Bronchial epithelial cell (primary cell): ENCODE measurements around the gene ZDHHC8. TPM values are rescaled to one million over a fixed set of nuclear protein-coding genes. Genes with fewer than 3 reads are reported as not detected.

Source experiments
- DNase-seq: peaks from one replicate; pipeline ENCODE4 v3.0.0-alpha.2; 2010; ENCODE audit warnings: low read depth
- FAIRE-seq: peaks from 2 replicates; lab custom pipeline; 2011; peaks lifted over from hg19 to GRCh38; lab: Jason Lieb, UNC
- H3K27me3 ChIP-seq: 2 replicates; pipeline ENCODE4 v1.5.1; 2011; ENCODE audit warnings: low read length; ENCODE audit not compliant: control insufficient read depth, insufficient read depth
- H3K36me3 ChIP-seq: 2 replicates; pipeline ENCODE4 v1.5.1; 2011; ENCODE audit warnings: low read length; ENCODE audit not compliant: control insufficient read depth, insufficient read depth
- H3K4me3 ChIP-seq: 2 replicates; pipeline ENCODE4 v1.5.1; 2011; ENCODE audit warnings: mild to moderate bottlenecking, low read depth, low read length, control low read depth
- CTCF ChIP-seq: IDR thresholded peaks from 2 replicates; pipeline ENCODE4 v1.5.1; 2011; ENCODE audit warnings: mild to moderate bottlenecking, moderate library complexity, low read length, control low read depth, inconsistent platforms; ENCODE audit not compliant: insufficient read depth, severe bottlenecking
- total RNA-seq: library from RNA; depleted of rRNA; stranded (reverse); fragments of >200 nt; gene quantifications from 2 replicates; pipeline ENCODE4 v1.2.1, GENCODE V29; 2014

ZDHHC8 gene
- total RNA-seq, 1 donor from 2014 or later = 6.6 TPM

GRCh38 chr22:20111689-20112622 lies 19.6 kb upstream of the ZDHHC8 start:
- TF ChIP-seq CTCF = no peak
- DNase-seq = no peak
- no peaks in the 10 kb centered on the region for H3K27me3 ChIP-seq
- H3K36me3 ChIP-seq = peaks cover 51% of the 10 kb centered on the region
- no peak overlapping the region for H3K4me3 ChIP-seq
- FAIRE-seq = no peak

DNA sequence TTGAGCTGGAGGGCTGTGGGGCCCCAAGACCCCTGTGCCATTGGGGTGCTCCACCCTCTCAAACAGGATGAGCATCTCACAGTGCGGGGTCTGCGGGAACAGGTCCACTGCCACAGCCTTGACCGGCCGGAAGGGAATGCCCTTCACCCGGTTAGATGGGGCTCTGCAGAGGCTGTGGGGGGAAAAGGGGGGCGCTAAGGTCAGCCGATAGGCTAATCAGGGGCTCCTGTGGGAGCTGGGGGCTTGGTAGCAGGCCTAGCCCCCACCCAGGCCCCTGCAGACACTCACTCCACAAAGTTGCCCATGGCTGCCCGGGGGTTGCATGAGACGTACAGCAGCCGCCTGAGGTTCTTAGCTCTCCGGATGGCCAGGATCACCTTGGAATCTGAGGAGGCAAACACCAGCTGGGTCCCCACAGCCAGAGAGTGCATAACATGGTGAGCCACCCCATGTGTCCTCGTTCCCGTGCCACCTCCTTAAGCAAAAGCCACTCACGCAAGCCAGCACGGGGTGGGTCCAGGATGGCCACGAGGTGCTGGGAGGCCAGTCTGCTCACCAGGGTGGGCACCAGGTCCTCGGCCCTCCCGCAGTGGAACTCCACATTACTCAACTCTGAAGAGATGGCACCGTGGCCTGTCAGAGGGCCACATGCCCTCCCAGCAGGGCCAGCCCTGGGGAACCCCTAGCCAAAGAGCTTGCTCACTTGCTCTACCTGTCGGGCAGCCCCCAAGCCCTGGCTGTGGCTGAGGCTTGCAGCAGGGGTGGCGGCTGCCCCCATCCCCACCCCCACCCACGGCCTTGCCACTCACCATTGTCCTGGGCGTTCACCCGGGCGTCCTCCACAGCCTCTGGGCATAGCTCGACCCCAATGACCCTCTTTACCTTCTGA lies 18.7 kb upstream of the ZDHHC8 start:
- DNase-seq (no peak), FAIRE-seq (no peak)
- Histone ChIP-seq H3K27me3 (no peaks in the 10 kb centered on the region), H3K36me3 (peaks cover 45% of the 10 kb centered on the region), H3K4me3 (no peak overlapping the region)
- no peak for TF ChIP-seq CTCF

- DNase-seq (no peak), FAIRE-seq (no peak)
- Histone ChIP-seq H3K36me3 (peaks cover 40% of the 10 kb centered on the region), H3K4me3 (no peak overlapping the region), H3K27me3 (no peaks in the 10 kb centered on the region)
- no peak for TF ChIP-seq CTCF
Measured at GRCh38 chr22:20113551-20114310, 17.9 kb upstream of the ZDHHC8 start.

DNA sequence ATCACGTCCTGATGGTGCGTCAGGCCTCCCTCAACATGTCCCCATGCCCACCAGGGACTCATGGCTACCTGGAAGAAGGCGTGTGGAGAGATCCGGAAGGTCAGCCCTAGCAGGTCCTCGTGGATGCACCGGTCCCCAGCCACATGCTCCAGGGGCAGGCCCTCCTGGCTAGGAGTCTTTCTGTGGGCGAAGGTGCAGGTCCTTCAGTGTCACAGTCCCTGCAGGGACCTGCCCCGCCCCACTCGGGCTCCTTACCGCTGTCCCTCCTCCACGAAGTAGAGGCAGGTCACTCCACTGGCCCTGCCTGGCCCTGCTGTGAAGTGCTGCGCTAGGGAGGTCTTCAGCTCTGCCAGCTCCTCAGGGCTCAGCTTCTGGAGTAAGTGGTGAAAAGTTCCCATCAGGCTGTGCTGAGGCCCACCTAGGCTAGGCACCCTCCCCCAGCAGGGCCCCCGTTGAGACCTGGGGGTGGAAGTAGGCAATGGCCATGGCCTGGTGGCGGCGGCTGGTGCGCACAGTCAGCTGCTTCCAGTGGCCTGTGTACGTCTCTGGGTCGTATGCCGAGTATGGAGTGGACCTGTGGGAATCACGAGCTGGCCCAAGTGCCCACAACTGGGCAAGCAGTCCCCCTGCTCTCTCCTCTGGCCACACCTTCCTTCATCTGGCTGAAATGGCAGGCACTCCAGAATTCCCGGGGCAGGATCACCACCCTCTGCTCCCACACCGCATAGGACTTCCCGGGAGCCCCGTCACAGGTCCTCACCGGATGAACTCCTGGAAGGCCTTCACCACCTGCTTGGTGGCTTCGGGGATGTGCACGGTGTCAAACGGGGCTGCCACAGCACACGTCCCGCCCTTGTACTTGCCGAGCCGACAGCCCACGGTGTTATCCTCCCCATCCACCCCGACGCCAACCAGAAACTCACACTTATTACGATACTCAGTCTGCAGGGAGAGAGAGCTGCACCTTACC lies 16.8 kb upstream of the ZDHHC8 start:
- no peak overlapping the region for H3K4me3 ChIP-seq
- DNase-seq (no peak), FAIRE-seq (no peak)
- H3K27me3 ChIP-seq = no peaks in the 10 kb centered on the region
- peaks cover 36% of the 10 kb centered on the region for H3K36me3 ChIP-seq
- no peak for TF ChIP-seq CTCF
